Middle frontal gyrus (tissue), 1 donor: ENCODE data around the gene TENM4.

Experiments used
- DNase-seq: peaks from one replicate; pipeline ENCODE4 v3.0.0-alpha.2; 2015; ENCODE audit warnings: low spot score; ENCODE audit errors: extremely low spot score

Gene TENM4

GRCh38 chr11:78764946-78765345, 675.9 kb downstream of the TENM4 start:
- DNase-seq, result no peak

- DNase-seq, result no peak
These were observed 677.2 kb downstream of the TENM4 start for GRCh38 chr11:78763664-78764063.

GRCh38 chr11:78762105-78762504, 678.7 kb downstream of the TENM4 start:
- DNase-seq, result no peak

- no peak for DNase-seq
These were observed 681.8 kb downstream of the TENM4 start for GRCh38 chr11:78759071-78759470.

- DNase-seq, result no peak
These were observed 687.5 kb downstream of the TENM4 start for GRCh38 chr11:78753297-78753696.

- no peak for DNase-seq
These were observed 688.3 kb downstream of the TENM4 start for GRCh38 chr11:78752494-78752893.

- DNase-seq, result no peak
These were observed 691.7 kb downstream of the TENM4 start for GRCh38 chr11:78748918-78749690.

GRCh38 chr11:78744949-78745348, 695.9 kb downstream of the TENM4 start:
- DNase-seq, result no peak

GRCh38 chr11:78744202-78744601, 696.6 kb downstream of the TENM4 start:
- DNase-seq, result no peak

- no peak for DNase-seq
These were observed 698.4 kb downstream of the TENM4 start for GRCh38 chr11:78742430-78742829.

- no peak for DNase-seq
These were observed 699.1 kb downstream of the TENM4 start for GRCh38 chr11:78741741-78742140.

GRCh38 chr11:78740199-78741071, 700.4 kb downstream of the TENM4 start:
- DNase-seq, result no peak

GRCh38 chr11:78737891-78738290, 702.9 kb downstream of the TENM4 start:
- no peak for DNase-seq

GRCh38 chr11:78737301-78737700, 703.5 kb downstream of the TENM4 start:
- DNase-seq, result no peak

- DNase-seq, result no peak
These were observed 705.1 kb downstream of the TENM4 start for GRCh38 chr11:78735711-78736110.

GRCh38 chr11:78733031-78733430, 707.8 kb downstream of the TENM4 start:
- DNase-seq, result no peak

- DNase-seq, result no peak
These were observed 708.6 kb downstream of the TENM4 start for GRCh38 chr11:78732246-78732645.

GRCh38 chr11:78731027-78731426, 709.8 kb downstream of the TENM4 start:
- DNase-seq, result no peak

- DNase-seq, result no peak
These were observed 710.5 kb downstream of the TENM4 start for GRCh38 chr11:78730267-78730824.

- DNase-seq, result no peak
These were observed 713.0 kb downstream of the TENM4 start for GRCh38 chr11:78727816-78728215.

- DNase-seq, result no peak
These were observed 715.6 kb downstream of the TENM4 start for GRCh38 chr11:78725200-78725599.

- DNase-seq, result no peak
These were observed 718.0 kb downstream of the TENM4 start for GRCh38 chr11:78722786-78723185.
